HG02571 (cell line): ENCODE measurements around the gene SPDYE1.
"Not testable (repeated sequence)": the region's sequence is repeated elsewhere in the genome, so short reads cannot be mapped to it uniquely, and the experiment has no call there.

Experiments
- ATAC-seq: cut with Tn5 transposase; IDR thresholded peaks from one replicate; pipeline ENCODE4 v1.9.1; 2021; ENCODE audit warnings: mild to moderate bottlenecking, moderate library complexity; ENCODE audit not compliant: unreplicated experiment

Gene SPDYE1, protein sequence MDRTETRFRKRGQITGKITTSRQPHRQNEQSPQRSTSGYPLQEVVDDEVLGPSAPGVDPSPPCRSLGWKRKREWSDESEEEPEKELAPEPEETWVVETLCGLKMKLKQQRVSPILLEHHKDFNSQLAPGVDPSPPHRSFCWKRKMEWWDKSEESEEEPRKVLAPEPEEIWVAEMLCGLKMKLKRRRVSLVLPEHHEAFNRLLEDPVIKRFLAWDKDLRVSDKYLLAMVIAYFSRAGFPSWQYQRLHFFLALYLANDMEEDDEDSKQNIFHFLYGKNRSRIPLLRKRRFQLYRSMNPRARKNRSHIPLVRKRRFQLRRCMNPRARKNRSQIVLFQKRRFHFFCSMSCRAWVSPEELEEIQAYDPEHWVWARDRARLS

DNA sequence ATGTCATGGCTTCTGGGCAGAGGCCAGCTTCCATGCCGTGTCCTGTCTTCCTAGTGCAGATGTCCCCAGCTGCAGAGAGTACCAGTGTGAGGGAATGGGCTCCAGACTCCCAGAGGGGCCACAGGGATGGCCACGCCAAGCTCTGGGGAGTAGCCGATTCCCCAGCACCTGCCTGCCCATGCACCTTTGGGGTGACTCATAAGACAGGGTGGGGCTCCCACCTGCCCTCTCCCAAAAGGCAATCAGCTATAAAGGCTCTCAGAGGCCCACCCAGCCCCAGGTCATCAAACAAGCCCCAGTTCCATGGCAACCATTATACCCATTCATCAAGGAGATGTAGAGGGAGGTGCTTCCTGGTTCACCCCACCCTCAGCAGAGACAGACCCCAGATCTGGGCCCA, at the start of gene SPDYE1:
TSS of gene SPDYE1 (plus strand) at position 366 of the 400 bp plus-strand sequence. CDS start 2,053 bp downstream, outside the sequence.
- ATAC-seq: not testable (repeated sequence)

DNA sequence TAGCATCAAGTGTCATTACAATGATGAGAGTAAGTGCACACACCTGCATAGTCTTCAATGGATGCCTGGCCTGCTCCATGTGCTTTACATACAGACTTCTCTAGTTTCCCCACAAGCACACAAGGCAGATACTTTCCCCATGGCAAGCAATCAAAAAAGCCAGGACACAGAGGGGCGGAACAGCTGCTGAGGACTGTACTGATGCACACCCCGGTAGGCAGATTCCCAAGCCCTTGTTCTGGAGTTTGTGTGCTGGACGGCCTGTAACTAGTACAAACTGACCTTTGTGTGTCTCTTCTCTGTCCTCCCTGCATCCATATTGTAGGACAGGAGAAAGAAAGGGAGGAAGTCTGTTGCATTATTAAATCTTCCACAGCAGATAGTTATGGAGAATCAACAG, 45.7 kb upstream of the SPDYE1 start:
- no peak for ATAC-seq

DNA sequence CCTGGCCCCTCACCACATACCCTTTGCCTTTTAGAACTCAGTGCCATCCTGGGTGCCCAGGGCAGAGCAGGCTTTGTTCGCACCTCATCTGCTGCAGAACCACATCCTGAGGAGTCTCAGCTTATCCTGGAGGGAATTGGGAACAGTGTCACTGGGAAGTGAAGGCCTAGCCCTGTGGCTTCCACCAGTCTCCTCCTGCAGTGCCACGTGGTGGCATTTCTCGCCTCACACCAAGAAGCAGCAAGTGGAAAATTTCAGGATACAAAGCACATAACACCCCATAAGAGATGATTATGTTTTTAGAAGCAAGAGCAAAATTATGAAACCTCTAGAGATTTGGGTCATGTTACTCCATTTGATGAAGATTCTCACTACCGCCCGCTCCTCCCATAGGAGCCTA, 44.6 kb upstream of the SPDYE1 start:
- ATAC-seq: no peak

DNA sequence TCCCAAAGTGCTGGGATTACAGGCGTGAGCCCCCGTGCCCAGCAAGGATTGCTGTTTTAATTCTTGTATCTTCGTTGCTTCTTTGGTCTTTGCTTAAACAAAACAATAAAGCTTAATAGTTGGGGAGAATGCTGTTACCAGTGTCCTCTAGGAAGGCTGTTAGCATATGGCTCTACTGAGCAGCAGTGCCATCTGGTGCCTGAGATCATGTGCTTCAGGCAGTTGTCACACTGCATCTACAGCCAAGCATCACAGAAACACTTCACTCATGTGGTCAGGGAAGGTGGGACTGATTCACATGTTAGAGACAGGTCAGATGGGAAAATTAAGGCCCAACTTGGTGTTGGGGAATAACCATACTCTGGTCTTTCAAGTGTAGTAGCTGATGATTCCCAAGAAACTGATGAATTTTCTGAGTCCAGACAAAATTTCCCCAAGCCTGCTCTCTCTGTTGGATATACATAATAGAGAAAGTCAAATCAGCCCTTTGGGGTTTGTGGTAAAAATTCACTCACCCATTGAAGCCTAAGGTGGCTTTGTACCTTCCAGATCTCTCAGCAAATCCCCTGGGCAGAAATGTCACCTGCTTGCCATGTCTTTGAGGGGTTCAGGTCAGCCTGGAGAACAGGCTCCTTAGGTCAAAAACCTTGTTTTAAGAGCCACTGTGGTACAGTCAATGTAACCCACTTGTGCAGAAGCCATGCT, 43.0 kb upstream of the SPDYE1 start:
- ATAC-seq: peak; percentile 70

DNA sequence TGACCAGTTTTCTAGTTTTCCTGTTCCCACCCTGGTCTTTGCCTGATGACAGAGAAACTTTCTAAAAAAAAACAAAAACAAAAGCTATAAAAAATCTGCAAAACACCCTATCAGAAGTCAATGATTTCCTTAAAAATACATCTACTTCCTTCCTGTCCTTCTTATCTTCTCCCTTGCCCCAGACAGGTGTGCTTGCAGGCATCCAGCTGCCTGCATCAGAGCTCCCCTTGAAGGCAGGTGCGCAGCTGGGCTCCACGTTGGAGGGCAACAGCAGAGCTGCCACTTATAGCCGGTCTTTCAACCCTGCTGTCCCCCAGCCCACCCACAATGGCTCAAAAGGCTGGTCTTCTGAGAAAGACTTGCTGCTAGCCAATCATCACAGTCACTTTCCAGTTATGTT, 41.7 kb upstream of the SPDYE1 start:
- ATAC-seq: no peak

DNA sequence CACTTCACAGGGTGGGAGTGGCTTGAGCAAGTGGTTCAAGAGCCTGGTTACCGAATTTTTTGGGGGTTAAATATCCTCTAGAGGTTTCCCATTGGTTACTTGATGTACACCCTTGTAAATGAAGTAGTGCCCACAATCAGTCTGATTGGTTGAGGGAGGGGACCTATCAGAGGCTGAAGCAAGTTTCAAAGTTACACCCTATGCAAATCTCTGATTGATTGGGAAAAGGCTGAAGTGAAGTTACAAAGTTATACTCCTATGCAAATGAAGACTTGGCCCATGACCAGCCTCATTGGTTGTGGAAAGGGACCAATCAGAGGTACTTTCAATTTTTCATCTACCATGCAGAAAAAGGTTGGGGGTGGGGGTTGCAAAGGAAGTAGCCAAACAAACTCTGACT, 36.8 kb upstream of the SPDYE1 start:
- ATAC-seq: no peak

DNA sequence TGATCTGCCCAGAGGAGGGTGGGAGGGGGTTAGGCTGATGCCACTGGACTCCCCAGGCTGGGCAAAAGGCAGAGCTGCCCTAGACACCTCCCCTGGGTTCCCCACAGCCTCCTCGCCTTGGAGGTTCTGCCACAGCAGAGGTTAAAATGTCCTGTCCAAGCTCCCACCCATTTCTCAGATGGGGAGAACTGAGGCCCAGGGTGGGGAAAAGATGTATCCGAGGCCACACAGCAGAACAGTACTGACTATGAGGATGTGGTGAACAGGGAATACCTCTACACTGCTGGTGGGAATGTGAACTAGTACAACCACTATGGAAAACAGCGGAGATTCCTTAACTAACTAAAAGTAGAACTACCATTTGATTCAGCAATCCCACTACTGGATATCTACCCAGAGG, 31.3 kb upstream of the SPDYE1 start:
- ATAC-seq: not testable (repeated sequence)

DNA sequence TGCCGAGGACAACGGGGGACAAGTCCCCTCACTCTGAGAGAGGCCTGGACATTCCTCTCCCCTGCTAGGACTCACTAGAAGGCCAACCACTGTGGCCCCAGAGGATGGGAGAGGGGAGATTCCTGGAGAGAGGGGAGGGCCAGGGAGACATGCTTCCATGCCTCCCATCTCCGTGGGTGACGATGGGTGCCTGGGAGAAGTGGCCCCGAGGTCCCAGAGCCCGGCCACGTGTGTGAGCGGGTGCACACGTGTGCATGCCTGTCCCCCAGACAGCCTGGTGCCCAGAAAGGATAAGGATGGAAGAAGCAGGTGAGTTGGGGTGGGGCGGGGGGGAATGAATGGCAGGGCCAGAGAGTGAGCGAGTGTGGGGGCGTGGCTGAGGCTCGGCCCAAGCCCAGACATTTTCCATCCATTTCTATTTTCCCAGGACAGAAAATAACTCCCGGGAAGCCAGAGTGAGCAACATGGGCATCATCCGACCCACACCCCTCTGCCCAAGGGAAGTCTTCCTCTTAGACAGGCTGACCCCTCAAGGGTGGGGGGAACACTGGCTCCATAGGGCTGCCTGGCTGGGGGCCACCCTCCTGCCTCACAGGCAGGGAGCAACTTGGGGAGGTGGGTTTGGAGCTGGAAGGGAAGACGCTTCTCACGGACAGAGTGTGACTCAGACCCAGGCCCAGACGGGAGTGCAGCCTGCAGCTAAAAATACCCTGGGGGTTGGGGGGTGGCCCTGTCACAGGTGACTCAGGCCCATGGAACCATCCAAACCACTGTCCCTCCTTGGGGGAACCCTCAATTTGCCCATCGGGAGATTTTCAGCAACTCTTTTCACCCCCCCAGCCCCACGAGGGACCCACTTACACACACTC, 29.3 kb upstream of the SPDYE1 start:
- ATAC-seq: not testable (repeated sequence)

DNA sequence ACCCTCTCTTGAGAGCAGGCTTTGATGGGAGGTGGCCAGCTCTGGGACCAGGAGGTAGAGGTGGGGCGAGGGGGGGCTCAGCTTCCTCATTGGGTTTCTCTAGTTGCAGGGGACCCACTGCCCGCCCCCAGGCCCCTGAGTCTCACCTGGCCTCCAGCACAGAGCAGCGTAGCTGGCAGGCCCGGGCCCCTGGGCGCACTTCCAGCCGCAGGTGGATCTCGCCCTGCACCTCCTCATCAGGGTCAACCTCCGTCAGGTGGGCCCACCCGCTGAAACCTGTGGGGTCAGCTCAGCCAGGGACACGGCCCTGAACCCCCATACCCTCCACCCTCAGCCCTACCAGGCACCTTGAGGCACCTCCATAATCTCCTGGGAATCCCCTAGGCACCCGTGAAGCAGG, 28.1 kb upstream of the SPDYE1 start:
- not testable (repeated sequence) for ATAC-seq

DNA sequence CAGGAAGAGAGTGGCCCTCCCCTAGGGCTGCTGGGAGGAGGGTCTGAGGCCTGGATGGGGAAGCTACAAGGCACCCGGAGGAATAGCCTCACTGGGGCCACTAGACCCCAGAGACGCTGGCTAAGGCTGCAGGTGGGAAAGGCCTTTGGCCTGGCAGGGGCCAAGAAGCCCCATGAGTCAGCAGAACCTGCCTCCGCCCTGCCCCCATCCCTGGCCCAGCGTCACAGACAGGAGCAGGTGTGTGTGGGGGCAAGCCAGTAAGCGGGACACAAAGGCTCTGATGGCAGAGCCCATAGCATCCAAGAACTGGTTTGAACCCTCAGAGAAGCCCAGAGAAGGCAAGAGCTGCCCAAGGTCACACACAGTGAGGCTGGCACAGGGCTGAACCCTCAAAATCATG, 27.0 kb upstream of the SPDYE1 start:
- ATAC-seq: not testable (repeated sequence)

DNA sequence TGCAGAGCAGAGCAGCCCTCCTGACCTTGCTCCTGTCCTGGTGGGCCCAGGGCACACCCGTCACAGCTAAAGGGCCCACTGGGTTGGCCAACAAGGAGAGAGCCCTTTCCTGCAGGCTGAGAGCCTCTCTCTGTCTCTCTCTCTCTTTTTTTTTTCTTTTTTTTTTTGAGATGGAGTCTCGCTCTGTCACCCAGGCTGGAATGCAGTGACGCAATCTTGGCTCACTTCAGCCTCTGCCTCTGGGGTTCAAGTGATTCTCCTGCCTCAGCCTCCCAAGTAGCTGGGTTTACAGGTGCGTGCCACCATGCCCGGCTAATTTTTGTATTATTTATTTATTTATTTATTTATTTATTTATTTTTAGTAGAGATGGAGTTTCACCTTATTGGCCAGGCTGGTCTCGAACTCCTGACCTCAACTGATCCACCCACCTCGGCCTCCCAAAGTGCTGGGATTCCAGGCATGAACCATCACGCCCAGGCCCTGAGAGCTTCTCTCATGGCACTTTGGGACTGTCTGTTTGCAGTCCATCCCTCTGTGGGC, 23.6 kb upstream of the SPDYE1 start:
- ATAC-seq: not testable (repeated sequence)

DNA sequence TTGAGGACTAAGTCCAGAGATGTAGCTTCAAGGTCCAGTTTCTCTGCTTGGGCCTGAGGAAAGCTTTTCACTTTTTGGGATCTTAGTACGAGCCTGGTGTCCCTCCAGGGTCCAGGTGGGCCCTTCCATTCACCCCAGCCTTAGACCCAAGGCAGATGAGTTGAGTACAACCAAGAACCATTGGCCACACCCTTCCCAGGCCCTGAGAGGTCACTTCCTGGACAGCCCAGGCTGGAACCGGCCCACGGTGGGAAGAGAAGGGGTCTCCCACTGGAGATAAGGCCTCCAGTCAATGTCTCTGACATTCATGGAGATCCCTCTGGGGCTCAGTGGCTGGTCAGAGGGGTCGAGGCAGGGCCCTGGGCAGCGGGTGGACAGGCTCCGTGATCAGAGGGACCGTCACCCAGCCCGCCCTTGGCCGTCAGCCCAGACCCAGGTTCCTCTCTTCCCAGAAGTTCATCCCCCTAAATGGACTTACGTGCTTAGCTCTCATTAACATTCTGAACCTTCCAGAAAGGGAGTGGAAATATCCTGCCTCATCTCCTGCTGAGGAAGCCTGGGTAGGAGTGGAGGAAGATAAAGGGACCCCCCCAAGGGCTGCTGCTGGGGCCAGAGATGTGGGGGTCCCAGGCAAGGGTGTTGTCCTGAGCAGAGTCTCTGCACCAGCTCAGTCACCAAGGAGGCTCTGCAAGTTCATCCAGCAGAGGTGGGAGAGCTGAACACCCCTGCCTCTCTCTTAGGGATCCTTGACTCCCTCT, 22.8 kb upstream of the SPDYE1 start:
- not testable (repeated sequence) for ATAC-seq

DNA sequence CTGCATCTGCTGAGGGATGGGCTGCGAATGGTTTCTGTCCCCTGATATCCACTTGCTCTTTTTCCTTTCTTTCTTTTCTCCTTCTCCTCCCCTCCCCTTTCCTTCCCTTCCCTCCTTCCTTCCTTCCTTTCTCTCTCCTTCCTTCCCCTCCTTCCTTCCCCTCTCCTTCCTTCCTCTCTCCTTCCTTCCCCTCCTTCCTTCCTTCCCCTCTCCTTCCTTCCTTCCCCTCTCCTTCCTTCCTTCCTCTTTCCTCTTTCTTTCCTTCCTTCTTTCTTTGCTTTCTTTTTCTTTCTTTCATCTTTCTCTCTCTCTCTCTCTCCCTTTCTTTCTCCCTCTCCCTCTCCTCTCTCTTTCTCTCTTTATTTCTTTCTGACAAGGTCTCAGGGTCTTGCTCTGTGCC, 20.2 kb upstream of the SPDYE1 start:
- no peak for ATAC-seq

DNA sequence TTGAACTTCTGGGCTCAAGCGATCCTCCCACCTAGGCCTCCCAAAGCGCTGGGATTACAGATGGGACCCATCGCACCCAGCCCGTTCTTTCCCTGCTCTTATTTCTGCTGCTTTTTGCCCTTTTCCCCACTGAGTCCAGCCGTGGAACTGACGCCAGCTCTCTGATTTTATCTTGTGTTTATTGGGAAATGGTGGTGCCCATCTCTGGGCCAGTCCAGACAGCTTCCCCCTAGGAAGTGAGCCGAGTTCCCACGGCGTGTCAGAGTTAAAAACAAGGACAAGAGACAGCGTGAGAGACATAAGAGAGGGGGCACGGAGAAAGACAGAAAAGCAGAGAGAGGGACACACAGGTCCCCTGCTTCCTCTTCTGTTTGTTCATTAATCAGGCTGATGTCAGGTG, 19.6 kb upstream of the SPDYE1 start:
- ATAC-seq: not testable (repeated sequence)

DNA sequence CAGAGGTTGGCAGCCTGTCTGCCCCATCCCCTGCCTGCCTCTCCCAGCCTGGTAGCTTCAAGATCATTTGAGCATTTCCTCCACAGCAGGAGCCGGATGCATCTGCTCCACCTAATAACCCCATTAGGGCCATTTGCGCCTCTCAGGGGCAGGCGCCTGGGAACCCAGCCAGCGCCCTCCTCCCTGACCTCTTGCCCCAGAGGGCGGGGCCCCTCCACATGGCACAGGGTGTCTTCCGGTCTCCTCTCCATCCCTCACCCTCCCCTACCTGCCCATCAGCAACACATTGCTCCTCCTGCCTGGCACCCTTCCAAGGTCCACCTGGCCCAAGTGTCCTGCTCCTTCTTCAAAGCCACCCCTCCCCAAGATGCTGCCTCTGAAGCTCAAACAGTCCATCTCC, 14.8 kb upstream of the SPDYE1 start:
- not testable (repeated sequence) for ATAC-seq

DNA sequence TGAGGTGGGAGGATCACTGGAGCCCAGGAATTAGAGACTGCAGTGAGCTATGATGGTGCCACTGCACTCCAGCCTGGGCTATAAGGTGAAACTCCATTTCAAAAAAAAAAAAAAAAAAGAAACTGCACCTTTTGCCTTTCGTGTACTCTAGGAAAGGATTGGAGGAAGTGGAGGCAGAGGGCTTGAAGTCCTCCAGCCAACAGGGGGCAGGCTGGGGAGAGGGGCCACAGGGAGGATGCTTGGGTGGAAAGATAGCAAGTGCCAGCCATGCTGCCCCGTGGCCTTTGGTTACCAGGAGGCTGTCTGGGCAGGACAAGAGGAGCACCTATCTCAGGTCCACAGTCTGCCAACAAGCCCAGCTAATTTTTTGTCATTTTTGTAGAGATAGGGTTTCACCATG, 14.0 kb upstream of the SPDYE1 start:
- ATAC-seq: not testable (repeated sequence)

DNA sequence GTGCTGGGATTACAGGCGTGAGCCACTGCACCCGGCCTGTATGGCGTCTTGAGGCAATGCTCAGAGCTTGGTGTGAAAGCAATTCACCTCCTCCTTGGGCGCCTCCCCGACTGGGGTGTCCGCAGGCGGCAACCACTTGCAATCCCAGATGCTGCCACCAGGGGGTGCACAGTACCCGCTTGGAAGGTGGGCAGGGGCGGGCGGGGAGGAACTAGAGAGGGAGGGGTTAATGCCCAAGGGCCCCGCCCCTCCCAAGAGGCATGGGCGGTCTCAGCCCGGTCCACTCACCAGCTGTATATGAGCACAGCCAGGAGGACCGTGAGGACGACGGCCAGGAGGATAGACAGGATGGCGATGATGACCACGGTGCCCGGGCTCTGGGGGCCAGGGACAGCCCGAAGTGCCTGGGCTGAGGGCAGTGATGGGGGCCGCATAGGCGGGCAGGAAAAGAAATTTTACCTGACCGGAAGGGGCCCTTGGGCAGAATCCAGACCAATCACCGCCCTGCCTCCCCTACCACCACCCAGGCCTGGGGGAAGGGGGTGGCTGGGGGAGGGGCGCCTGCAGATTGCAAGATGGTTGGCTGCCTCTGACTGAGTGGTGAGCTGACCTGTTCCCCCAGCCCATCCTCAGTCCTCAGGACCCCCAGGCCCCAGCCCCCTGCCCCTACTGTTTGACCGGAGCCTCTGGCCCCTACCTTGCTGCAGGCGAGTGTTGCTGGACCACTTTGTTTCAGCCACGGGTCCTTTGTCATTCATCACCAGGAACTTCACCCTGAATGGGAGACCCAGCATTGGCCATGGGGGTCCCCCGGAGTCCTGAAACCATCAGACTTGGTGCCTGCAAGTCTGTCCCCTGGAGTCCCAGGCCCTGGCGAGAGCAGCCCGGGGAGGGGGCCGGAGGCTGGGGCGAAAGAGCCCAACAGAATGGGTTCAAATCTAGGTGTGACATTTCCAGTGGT, 11.5 kb upstream of the SPDYE1 start:
- peak; percentile 77 for ATAC-seq

DNA sequence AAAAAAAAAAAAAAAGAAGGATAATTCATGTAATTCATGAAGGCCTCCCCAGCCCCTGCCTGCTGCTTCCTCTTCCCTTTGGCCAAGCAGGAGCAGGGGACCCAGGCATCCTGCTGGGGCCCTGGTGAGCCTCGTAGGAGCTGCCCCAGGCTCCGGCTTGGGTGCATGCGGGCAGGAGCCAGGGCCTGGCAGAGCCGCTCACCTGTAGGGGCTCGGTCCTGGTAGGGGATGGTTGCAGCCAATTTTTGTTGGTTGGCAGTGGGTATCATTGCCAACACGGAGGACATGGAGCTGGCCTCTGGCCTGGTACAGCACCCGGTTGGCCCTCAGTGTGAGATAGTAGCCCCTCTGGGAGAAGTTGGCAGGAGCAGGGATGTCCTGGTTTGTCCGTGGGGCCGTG, 10.2 kb upstream of the SPDYE1 start:
- ATAC-seq: not testable (repeated sequence)

DNA sequence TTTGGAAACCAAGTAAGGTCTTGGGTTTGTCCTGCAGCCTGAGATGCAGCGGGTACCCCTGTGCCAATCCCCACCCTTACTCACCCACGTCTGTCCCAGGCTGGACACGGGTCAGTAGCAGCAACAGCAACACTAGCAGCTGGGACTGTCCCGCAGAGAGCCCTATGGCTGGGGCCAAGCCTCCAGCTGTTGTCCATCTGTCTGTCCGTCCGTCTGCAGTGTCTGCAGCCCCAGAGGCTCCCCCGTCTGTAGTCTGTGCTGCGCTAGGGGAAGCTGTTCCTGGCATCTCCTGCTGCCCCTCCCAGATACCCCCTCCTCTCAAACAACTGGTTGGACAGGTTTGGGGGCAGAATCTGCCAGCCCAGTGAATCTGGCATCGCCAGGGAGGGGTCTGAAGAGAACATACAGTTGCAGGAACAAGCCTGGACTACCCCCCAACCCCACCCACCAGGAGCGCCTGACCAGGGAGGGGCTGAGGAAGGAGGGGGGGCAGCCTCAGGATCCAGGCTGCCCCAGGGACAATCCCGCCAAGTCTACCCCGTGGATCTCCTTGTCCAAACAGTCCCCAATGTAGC, 7.6 kb upstream of the SPDYE1 start:
- ATAC-seq: not testable (repeated sequence)
